Stimulated activated CD4-positive, alpha-beta T cell treated with anti-CD3 and anti-CD28 coated beads, TNF-alpha, amount 100 ng/mL, for 48 hours (primary cell): ENCODE results near the gene LPCAT1.
A peak's percentile ranks its signal among the peaks of the same experiment; 100 is the strongest.
"Not testable (repeated sequence)": the region's sequence is repeated elsewhere in the genome, so short reads cannot be mapped to it uniquely, and the experiment has no call there.

Source experiments
- DNase-seq, 3 donors: peaks; one replicate each; pipeline ENCODE4 v3.0.0-alpha.2; 2020; ENCODE audit warnings: low read depth in 3 of 3

LPCAT1 gene, protein sequence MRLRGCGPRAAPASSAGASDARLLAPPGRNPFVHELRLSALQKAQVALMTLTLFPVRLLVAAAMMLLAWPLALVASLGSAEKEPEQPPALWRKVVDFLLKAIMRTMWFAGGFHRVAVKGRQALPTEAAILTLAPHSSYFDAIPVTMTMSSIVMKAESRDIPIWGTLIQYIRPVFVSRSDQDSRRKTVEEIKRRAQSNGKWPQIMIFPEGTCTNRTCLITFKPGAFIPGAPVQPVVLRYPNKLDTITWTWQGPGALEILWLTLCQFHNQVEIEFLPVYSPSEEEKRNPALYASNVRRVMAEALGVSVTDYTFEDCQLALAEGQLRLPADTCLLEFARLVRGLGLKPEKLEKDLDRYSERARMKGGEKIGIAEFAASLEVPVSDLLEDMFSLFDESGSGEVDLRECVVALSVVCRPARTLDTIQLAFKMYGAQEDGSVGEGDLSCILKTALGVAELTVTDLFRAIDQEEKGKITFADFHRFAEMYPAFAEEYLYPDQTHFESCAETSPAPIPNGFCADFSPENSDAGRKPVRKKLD

DNA sequence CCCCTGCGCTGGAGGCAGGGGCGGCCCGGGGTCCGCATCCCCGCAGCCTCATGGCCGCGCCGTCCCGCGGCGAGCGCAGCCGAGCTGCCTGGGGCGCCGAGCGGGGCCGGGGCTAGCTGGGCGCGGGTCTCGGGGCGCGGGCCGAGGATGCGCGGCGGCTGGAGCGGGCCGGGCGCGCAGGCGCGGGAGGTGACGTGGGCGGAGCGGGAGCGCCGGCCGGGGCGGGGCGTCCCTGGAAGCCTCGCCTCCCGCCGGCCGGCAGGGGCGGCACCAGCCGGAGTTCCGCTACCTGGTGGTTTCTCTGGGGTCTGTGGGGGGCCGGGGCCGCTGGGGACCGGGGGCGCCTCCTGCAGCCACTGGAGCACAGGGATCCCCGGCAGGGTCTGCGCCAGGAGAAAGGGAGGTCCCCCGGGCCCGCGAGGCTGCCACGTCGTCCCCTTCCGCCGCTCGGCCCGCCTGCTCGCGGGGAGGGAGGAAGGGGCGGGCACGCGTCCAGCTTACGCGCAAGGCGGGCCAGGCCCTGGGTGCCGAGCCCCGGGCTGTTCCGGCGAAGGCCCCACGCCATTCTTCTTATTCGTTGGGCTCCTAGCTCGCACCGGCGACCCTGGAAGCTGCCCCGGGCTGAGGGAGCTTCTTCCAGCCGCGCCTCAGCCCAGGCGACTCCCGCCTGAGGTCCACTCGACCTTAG is at the start of gene LPCAT1:
Gene LPCAT1, minus strand, starts transcription at position 168 of the 688 bp plus-strand sequence. Its CDS starts 116 bp downstream, at position 52.
- peak; percentile 43 to 74 (median 51) for DNase-seq

DNA sequence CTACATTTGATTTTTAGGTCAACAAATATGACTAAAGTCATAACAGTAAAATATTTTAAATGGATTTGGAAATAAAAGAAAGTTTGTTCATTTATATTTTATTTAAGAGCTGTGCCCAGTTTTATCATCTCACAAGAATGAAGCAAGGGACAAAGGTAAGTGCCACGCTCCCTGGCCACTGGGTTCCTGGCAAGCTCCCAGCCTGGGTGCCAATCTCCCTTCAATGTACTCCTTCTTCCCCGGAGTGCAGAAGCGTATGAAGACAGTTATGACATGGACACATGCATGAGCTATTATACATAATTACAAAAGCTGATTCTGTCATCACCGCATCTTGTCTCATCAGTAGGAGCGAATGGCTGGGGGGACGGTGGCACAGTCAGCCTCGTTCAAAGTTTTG is 48.1 kb upstream of the LPCAT1 start:
- not testable (repeated sequence) for DNase-seq

DNA sequence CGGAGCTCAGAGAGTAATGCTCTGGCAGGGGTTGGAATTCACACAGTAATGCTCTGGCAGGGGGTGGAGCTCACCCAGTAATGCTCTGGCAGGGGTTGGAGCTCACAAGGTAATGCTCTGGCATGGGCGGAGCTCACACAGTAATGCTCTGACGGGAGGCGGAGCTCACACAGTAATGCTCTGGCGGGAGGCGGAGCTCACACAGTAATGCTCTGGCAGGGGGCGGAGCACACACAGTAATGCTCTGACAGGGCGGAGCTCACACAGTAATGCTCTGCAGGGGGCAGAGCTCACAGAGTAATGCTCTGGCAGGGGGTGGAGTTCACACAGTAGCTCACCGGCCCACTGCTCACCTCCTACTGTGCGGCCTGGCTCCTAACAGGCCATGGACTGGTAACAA is 47.2 kb upstream of the LPCAT1 start:
- peak in 1 of 3 donors; percentile 4 for DNase-seq

DNA sequence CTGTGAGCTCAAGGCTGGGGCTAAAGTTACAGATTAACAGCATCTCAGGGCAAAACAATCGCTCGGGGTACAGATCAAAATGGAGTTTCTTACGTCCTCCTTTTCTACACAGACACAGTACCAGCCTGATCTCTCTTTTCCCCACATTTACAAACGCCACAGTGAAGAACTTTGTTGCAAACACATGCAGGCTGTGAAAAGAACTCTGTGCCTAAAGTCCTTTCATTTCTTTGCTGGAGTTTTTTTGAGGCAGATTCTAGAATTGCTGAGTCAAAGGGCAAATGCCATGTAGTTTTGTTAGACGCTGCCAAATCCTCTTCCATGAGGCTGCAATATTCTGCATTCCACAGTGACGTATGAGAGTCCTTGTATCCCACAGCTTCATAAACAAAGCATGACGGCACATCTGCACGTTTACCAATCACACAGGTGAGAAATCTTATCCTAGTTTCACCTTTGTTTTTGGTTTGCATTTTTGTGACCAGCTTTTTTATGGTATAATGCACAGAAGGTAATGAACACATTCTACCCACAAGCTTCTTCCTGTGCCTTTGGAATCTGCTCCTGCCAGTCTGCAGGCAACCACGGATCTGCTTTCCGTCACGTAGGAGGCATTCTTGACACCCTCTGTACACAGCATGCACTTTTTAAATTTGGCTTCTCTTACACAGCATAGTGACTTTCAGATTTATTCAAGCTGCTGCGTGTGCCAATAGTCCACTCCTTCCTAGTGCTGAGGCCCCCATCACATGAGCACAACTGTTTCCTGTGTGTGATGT is 44.6 kb upstream of the LPCAT1 start:
- no peak for DNase-seq

DNA sequence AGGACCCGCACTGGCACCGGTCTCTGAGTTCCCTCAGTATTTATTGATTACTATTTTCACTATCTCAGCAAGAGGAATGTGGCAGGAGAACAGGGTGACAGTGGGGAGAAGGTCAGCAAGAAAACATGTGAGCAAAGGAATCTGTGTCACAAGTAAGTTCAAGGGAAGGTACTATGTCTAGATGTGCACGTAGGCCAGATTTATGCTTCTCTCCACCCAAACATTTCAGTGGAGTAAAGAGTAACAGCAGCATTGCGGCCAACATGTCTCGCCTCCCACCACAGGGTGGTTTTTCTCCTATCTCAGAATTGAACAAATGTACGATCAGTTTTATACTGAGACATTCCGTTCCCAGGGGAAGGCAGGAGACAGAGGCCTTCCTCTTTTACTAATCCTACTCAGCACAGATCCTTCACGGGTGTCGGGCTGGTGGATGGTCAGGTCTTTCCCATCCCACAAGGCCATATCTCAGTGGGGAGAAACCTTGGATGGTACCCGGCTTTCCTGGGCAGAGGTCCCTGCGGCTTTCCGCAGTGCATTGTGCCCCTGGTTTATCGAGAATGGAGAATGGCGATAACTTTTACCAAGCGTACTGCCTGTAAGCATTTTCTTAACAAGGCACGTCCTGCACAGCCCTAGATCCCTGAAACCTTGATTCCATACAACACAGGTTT is 43.9 kb upstream of the LPCAT1 start:
- DNase-seq = not testable (repeated sequence)

DNA sequence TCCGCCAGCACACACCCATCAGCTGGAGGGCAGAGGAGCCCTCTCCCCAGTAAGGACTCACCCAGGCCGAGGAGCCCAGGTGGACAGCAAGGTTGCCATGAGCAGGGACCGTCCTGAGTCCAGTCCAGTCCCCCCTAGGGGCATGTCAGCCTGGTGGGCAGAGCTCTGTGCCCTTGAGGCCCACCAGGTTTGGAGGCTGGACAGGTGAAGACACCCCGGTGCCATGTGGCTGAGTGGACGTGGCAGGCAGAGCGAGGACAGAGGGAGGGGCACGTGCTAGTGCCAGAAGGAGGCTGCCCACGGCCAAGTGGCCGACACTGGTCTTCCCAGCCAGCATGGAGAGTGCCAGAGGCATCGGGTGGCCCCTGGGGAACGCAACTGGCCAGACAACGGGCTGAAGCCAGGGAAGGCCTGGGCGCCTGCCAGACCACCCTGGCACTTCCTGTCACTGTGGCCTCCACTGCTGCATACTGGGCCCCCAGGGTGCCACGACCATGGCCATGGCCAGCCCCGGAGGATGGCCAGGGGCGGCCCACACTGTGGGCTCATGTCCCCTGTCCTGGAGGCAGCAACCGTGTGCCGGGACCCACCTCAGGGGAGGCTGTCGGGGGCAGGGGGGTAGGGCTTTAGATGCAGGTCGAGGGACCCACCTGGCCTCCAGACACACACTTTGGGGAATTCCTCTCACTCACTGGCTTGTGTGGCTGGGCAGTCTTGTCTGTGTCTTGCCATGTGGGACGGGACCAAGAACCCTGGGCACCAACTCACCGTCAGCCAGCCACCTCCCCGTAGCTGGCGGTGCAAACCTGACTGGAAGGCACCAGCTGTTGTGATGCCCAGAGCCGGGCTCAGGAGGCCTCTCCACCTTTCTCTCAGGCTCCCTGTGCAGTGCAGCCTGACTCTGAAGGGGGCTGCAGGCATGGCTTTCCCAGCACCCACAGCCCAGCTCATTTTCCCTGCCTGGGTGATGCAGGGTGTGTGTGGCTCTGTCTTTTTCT is 42.3 kb upstream of the LPCAT1 start:
- DNase-seq = no peak

DNA sequence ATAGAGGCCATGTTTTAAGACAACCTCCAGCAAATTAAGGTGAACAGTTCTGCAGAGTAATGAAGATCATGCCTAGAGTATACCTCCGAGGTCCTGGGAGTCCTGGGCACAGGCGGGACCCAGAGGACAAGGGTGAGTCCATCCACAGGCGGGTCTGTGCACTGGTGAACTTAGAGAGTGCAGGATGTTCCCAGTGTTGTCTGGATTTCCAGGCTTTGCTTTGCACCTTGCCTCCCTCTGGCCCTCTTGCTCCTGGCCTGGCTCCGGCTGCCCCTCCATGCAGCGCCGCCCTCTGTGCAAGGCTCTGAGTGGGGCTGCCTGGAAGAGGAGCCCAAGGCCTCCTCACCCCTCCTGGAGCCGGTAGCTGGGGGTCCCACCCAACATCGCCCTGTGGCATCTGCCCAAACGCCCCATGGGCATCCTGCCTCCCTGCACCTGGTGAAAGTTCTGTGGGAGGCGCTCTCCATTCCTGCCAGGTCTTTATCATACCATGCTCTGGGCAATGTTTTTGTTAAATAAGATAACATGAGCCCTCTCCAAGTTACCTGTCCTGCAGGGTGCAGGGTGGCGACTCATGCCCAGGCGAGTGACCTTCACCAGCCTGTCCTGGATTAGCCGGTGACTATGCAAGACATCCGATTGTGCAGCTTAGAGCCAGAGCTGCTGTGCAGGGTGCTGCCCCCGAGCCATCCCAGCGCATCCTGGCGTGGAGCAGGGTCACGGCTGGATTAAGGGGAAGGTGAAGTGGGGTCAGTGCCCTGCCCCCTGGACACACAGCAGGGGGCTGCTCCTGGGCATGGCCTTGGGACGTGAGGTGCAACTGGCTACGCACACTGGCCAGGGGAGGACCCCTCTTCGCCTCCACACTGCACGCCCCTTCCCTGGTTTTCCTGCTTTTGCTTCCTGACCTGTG is 41.3 kb upstream of the LPCAT1 start:
- DNase-seq = no peak

DNA sequence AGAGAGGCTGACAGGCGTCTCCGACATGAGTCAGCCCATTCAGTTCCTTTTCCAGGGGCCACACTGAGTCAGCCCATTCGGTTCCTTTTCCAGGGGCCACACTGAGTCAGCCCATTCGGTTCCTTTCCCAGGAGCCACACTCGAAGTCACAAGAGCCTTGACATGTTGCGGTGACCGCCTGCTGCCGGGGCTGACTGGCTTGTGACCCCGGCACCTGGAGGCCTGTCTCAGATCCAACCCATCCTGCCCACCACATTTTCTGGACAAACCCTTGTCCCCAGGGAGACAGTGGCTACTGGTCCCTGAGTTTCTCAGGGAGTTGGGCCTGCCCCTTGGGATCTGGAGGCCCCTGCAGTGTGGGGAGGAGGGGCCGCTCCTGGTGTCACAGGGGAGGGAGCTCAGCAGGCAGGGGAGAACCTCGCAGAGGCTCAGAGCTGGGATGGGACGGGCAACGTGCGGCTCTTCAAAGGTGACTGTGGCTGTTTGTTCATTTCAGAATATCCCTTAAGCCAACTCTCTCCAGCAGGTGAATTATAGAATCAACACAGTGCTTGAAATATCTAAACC is 40.5 kb upstream of the LPCAT1 start:
- no peak for DNase-seq

DNA sequence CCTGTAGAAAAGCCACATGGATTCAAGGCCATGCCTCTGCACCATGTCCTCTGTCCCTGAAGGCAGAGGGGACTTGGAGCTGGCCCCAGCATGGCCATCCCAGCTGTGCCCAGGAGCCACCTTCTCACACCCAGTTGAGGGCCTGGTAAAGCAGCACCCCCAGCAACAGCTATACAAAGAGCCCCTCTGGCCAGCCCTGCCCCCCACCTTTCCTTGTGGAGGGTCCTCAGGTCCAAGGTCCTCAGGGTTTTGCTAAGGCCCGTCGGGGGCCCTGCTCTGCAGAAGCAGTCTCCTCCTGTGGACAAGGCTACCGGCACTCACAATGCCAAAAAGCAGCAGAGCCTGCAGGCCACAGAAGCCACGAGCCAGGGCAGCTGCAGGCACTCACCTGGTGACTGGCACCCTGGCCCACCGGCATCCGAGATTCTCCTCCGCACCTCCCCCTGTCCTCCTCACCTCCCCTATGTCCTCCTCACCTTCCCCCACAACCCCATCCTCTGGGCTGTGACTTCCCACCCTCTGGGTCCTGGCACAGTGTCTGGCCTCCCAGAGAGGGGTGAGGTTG is 39.9 kb upstream of the LPCAT1 start:
- no peak for DNase-seq

DNA sequence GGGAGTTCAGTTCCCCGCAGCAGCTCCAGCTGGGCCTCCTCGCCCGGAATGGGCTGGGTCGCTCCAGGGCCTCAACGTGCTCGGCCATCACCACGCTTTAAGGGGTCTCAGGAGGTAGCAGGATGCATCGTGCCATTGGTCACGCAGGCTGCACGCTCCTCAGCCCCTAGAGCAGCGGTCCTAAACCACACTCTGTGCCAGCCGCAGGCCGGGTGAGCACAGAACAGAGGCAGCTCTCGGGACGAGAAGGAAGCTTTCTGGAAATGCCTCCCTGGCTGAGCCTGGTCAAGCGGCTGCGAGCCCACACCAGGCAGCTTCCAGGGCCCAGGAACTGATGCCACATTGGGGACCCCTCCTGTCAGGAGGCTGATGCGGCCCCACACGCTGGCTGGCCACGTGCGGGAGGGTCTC is 39.3 kb upstream of the LPCAT1 start:
- no peak for DNase-seq

DNA sequence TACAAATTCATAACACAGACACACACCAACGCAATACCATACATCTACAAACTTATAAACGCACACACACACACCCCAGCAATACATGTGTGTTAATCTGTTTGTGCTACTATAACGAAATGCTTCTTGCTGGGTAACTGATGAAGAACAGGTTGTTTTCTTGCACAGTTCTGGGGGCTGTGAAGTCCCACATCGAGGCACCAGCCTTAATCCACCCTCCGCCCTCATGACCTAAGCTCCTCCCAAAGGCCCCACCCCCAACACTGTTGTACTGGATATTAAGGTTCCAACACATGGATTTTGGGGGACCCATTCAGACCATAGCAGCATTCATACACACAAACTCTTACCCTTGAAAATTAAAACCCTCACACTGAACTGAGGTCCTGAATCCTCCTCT is 38.8 kb upstream of the LPCAT1 start:
- no peak for DNase-seq

DNA sequence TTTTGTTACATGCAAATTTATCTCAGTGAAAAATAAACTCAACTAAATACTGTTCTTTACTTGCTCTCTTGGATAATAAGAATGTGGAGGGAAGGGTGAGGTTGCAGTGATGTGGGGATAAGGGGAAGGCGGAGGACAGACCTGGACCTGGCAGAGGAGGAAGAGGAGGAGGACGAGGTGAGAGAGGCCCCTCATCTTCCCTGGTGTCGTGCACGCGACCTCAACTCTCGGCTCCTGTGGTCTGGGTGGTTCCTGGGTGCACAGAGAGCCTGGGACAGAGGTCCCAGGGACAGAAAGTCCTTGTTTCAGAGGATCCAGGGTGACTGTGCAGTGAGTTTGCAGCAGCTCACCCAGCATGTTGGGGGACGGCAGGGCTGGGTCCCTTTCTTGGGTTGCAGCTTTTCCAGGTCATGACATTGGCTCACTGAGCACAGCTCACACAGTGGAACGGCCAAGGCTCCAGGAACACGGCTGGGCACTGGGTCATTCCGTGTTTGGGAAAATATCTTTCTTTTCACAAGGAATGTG is 37.7 kb upstream of the LPCAT1 start:
- DNase-seq = no peak

DNA sequence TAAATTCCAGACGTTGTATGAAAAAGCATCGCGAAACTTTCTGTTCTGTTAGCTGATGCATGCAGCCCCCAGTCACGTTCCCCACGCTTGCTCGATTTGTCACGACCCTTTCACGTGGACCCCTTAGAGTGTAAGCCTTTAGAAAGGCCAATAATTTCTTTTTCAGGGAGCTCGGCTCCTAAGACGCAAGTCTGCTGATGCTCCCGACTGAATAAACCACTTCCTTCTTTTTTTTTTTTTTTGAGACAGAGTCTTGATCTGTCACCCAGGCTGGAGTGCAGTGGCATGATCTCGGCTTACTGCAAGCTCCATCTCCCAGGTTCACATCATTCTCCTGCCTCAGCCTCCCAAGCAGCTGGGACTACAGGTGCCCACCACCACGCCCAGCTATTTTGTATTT is 36.7 kb upstream of the LPCAT1 start:
- DNase-seq = not testable (repeated sequence)

DNA sequence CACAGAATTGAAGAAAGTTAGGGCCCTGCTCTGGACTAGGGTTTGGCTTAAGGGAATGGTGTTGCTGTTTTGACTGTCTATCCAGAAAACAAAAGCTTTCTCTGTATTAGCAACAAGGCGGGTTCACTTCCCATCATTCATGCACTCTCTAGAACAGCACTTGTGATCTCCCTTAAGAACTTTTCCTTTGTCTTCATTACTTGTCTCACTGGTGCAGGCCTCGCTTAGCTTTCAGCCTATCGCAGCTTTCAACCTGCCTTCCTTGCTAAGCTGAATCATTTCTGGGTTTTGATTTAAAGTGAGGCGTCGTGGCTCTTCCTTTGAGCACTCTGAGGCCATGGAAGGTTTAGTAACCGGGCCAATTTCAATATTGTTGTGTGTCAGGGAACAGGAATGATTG is 35.2 kb upstream of the LPCAT1 start:
- no peak for DNase-seq

DNA sequence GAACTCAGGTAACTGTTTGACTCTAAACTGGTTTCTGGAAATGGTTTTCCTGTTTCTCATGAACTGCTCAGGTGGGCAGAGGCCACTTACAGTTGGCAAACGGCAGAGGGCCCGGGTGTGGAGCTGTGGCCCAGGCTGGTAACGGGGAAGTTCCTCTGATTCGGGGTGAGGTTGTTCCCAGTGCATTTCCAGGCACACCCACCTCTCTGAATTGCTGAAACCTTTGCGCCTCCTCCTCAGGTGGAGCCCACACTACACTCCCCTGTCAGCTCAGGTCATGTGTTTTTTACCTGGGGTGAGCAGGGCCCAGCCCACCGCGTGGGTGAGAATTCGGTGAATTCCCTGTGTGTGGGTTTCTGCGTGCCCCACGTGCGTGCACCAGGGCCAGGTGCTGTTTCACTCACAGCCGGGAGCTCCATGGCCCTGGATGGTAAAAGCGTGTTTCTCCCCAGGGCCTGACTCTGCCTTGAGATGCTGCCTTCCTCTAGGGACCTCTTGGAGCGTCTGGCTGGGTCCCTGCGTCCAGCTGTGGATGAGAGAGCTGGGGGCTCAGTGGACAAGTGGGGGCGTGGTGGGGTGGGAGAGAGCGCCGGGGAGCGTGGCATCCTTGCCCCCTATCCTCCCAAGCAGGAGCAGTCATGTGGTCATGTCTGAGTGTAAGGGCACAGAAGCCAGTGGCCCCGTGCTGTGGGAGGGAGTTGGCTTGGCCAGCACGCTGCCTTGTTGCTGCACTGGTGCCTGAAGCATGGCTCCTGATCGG is 33.5 kb upstream of the LPCAT1 start:
- no peak for DNase-seq

DNA sequence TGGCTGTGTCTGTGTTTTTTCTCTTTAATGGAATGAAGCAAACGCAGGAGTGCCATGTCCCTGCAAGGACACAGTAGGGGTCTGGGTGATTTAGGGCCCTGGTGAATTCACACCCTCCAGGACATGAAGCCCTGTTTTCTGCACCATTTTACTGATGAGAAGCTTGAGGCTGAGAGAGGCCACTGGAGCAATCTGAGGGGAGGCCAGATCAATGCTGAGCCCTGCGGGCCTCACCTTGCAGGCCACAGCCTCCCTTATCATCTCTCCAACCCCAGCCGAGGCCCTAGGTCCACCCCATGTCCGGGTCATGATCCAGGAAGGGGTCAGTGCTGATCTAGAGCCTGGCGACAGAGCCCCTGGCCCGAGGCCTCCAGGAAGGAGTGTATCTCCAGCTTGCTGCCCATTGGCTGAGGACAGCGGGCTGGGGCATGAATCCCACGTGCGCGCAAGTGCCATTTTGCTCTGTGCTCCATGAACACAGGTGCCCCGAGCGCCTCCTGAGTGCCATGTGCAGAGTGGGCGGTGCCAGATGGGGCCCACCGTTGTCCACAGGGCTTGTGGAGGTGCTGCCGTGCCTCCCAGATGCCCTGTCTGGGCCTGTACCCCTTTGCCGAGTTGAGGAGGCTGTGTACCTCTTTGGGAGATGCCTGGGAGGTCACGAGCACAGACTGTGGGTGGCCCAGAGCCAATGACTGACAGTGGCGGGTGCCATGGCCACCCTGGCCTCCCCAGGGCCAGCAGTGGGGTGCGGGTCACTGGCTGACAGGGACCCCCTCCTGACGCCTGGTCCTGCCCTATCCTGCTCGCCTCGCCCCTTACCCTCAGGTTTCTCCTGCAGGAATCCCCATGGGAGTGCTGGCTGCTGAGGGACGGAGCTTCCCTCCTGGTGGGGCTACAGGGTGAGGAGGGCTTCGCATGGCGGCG is 32.3 kb upstream of the LPCAT1 start:
- no peak for DNase-seq
